DOHH2 (cell line): Measurements from ENCODE around the gene CASP10.

Source experiments
- H3F3A ChIP-seq: fragments of 200-600 bp; sonication (generic), shearing (Covaris generic); 2 replicates; pipeline ENCODE4 v1.6.0; 2016; ENCODE audit warnings: antibody characterized with exemption, mild to moderate bottlenecking; ENCODE audit not compliant: control insufficient read depth, insufficient read depth
- H3K27ac ChIP-seq: fragments of 200-600 bp; sonication (generic); 2 replicates; pipeline ENCODE4 v1.5.1; 2014; ENCODE audit warnings: low read depth, mild to moderate bottlenecking, low read length, moderate library complexity
- H3K27me3 ChIP-seq: fragments of 200-600 bp; sonication (generic); 2 replicates; pipeline ENCODE4 v1.6.1; 2014; ENCODE audit warnings: mild to moderate bottlenecking, low read length, mixed read lengths; ENCODE audit not compliant: control insufficient read depth
- H3K36me3 ChIP-seq: fragments of 200-600 bp; sonication (generic); 2 replicates; pipeline ENCODE4 v1.6.1; 2014; ENCODE audit warnings: mild to moderate bottlenecking, low read length, moderate library complexity, mixed read lengths; ENCODE audit not compliant: control insufficient read depth
- H3K4me1 ChIP-seq: fragments of 200-600 bp; sonication (generic); 2 replicates; pipeline ENCODE4 v1.6.1; 2014; ENCODE audit warnings: mild to moderate bottlenecking, low read length, mixed read lengths; ENCODE audit not compliant: control insufficient read depth
- H3K4me2 ChIP-seq: fragments of 200-600 bp; sonication (generic); 2 replicates; pipeline ENCODE4 v1.6.0; 2014; ENCODE audit warnings: mild to moderate bottlenecking, low read length, moderate library complexity
- H3K4me3 ChIP-seq: fragments of 200-600 bp; sonication (generic); 2 replicates; pipeline ENCODE4 v1.5.1; 2014; ENCODE audit warnings: mild to moderate bottlenecking, low read length, mixed read lengths
- H3K79me2 ChIP-seq: fragments of 200-600 bp; sonication (generic); 2 replicates; pipeline ENCODE4 v1.6.1; 2014; ENCODE audit warnings: mild to moderate bottlenecking, low read length, mixed read lengths; ENCODE audit not compliant: control insufficient read depth
- H3K9me2 ChIP-seq: fragments of 200-600 bp; sonication (generic); replicated peaks from 2 replicates; pipeline ENCODE4 v1.6.1; 2014; ENCODE audit warnings: mild to moderate bottlenecking, low read length, mixed read lengths; ENCODE audit not compliant: control insufficient read depth
- H3K9me3 ChIP-seq: fragments of 200-600 bp; sonication (generic); 2 replicates; pipeline ENCODE4 v1.6.1; 2014; ENCODE audit warnings: antibody characterized with exemption, low read length, mixed read lengths; ENCODE audit not compliant: control insufficient read depth, insufficient read depth
- H4K20me1 ChIP-seq: fragments of 200-600 bp; sonication (generic); 2 replicates; pipeline ENCODE4 v1.6.0; 2014; ENCODE audit warnings: low read depth, mild to moderate bottlenecking, antibody characterized with exemption, low read length, moderate library complexity; ENCODE audit not compliant: control insufficient read depth, insufficient read depth
- CTCF ChIP-seq: fragments of 200-600 bp; sonication (generic); IDR thresholded peaks from one replicate; pipeline ENCODE4 v1.5.1; 2014; ENCODE audit warnings: antibody characterized with exemption, mild to moderate bottlenecking, low read depth, low read length; ENCODE audit not compliant: poor library complexity, severe bottlenecking
- EZH2phosphoT487 ChIP-seq: fragments of 200-600 bp; sonication (generic); IDR thresholded peaks from 2 replicates; pipeline ENCODE4 v1.6.1; 2017; ENCODE audit warnings: borderline replicate concordance, mild to moderate bottlenecking, antibody characterized with exemption, low read length, moderate library complexity, mixed read lengths

CASP10 gene

GRCh38 chr2:201203916-201204654, 21.1 kb downstream of the CASP10 start:
- H3K27ac ChIP-seq = no peak overlapping the region
- H3K4me2 ChIP-seq = no peak overlapping the region

GRCh38 chr2:201204655-201205514, 21.9 kb downstream of the CASP10 start:
- Histone ChIP-seq H3K4me3 (no peak overlapping the region), H3K9me2 (no peaks in the 10 kb centered on the region), H3K36me3 (no peaks in the 10 kb centered on the region), H3K27ac (no peak overlapping the region), H3F3A (peaks cover 7% of the 10 kb centered on the region; the same call in 1 of the 2 replicates), H3K4me2 (no peak overlapping the region), H3K79me2 (no peaks in the 10 kb centered on the region), H3K9me3 (no peaks in the 10 kb centered on the region), H3K4me1 (peaks cover 21% of the 10 kb centered on the region), H4K20me1 (no peaks in the 10 kb centered on the region), H3K27me3 (peaks cover 55% of the 10 kb centered on the region)
- TF ChIP-seq CTCF (no peak), EZH2phosphoT487 (no peak)

More at GRCh38 chr2:201203916-201204654, 21.1 kb downstream of the CASP10 start:
- Histone ChIP-seq H3K9me2 (no peaks in the 10 kb centered on the region), H3F3A (peaks cover 6% of the 10 kb centered on the region; the same call in 1 of the 2 replicates), H3K9me3 (no peaks in the 10 kb centered on the region), H3K27me3 (peaks cover 54% of the 10 kb centered on the region), H3K4me1 (peaks cover 15% of the 10 kb centered on the region), H4K20me1 (no peaks in the 10 kb centered on the region), H3K4me3 (no peak overlapping the region), H3K36me3 (no peaks in the 10 kb centered on the region), H3K79me2 (no peaks in the 10 kb centered on the region)
- TF ChIP-seq EZH2phosphoT487 (no peak), CTCF (no peak)

- Histone ChIP-seq H3K27ac (no peak overlapping the region), H4K20me1 (no peaks in the 10 kb centered on the region), H3K27me3 (peaks cover 55% of the 10 kb centered on the region), H3K4me2 (no peak overlapping the region), H3K4me1 (peaks cover 21% of the 10 kb centered on the region), H3F3A (peaks cover 7% of the 10 kb centered on the region; the same call in 1 of the 2 replicates), H3K9me2 (no peaks in the 10 kb centered on the region), H3K9me3 (no peaks in the 10 kb centered on the region), H3K4me3 (no peak overlapping the region), H3K79me2 (no peaks in the 10 kb centered on the region), H3K36me3 (no peaks in the 10 kb centered on the region)
- TF ChIP-seq CTCF = no peak
- no peak for TF ChIP-seq EZH2phosphoT487
Observed at GRCh38 chr2:201205515-201205849, 22.5 kb downstream of the CASP10 start.
